OCI-LY1 (cell line): ENCODE data around the gene GRIP1.
A peak's percentile ranks its signal among the peaks of the same experiment; 100 is the strongest.

ENCODE experiments used
- H2AFZ ChIP-seq: fragments of 200-600 bp; sonication (generic), shearing (Covaris generic); 2 replicates; pipeline ENCODE4 v1.6.0; 2014; ENCODE audit warnings: antibody characterized with exemption, mild to moderate bottlenecking, low read length
- H3F3A ChIP-seq: fragments of 200-600 bp; sonication (generic), shearing (Covaris generic); 2 replicates; pipeline ENCODE4 v1.6.0; 2014; ENCODE audit warnings: mild to moderate bottlenecking, antibody characterized with exemption, low read length, moderate library complexity; ENCODE audit not compliant: insufficient read depth
- H3K27ac ChIP-seq: fragments of 200-600 bp; sonication (generic); 2 replicates; pipeline ENCODE4 v1.5.1; 2014; ENCODE audit warnings: low read length, mixed run types, mild to moderate bottlenecking, low read depth; ENCODE audit not compliant: poor library complexity, severe bottlenecking
- H3K27me3 ChIP-seq: fragments of 200-600 bp; sonication (generic); 2 replicates; pipeline ENCODE4 v1.6.0; 2014; ENCODE audit warnings: antibody characterized with exemption, mild to moderate bottlenecking, low read length, moderate library complexity; ENCODE audit not compliant: insufficient read depth
- H3K36me3 ChIP-seq: fragments of 200-600 bp; sonication (generic); 2 replicates; pipeline ENCODE4 v1.6.1; 2014; ENCODE audit warnings: mild to moderate bottlenecking, antibody characterized with exemption, low read length, moderate library complexity, mixed read lengths; ENCODE audit not compliant: insufficient read depth
- H3K4me1 ChIP-seq: fragments of 200-600 bp; sonication (generic); 2 replicates; pipeline ENCODE4 v1.5.1; 2014; ENCODE audit warnings: mild to moderate bottlenecking, low read length, moderate library complexity; ENCODE audit not compliant: insufficient read depth, severe bottlenecking
- H3K4me2 ChIP-seq: fragments of 200-600 bp; sonication (generic), shearing (Covaris generic); 2 replicates; pipeline ENCODE4 v1.6.1; 2014; ENCODE audit warnings: low read length
- H3K4me3 ChIP-seq: fragments of 200-600 bp; sonication (generic); 2 replicates; pipeline ENCODE4 v1.5.1; 2014; ENCODE audit warnings: low read length, low read depth, mild to moderate bottlenecking, mixed read lengths; ENCODE audit not compliant: poor library complexity, severe bottlenecking
- H3K79me2 ChIP-seq: fragments of 200-600 bp; shearing (Covaris generic); 2 replicates; pipeline ENCODE4 v1.6.1; 2016; ENCODE audit warnings: mixed run types, low read length, mixed read lengths; ENCODE audit not compliant: insufficient read depth
- H3K9ac ChIP-seq: fragments of 200-600 bp; sonication (generic), shearing (Covaris generic); 2 replicates; pipeline ENCODE4 v1.6.1; 2014; ENCODE audit warnings: mild to moderate bottlenecking, low read length, mixed read lengths
- H3K9me2 ChIP-seq: fragments of 200-600 bp; sonication (generic), shearing (Covaris generic); 2 replicates; pipeline ENCODE4 v1.6.1; 2014; ENCODE audit warnings: low read depth, mild to moderate bottlenecking, low read length, mixed read lengths
- H3K9me3 ChIP-seq: fragments of 200-600 bp; shearing (Covaris generic); 2 replicates; pipeline ENCODE4 v1.6.1; 2014; ENCODE audit warnings: low read length, mixed read lengths
- H4K20me1 ChIP-seq: fragments of 200-600 bp; sonication (generic), shearing (Covaris generic); 2 replicates; pipeline ENCODE4 v1.6.0; 2016; ENCODE audit warnings: mild to moderate bottlenecking, low read length; ENCODE audit not compliant: insufficient read depth
- EZH2 ChIP-seq: fragments of 200-600 bp; sonication (generic), shearing (Covaris generic); IDR thresholded peaks from 2 replicates; pipeline ENCODE4 v1.8.0; 2017; ENCODE audit warnings: borderline replicate concordance, mixed run types, mild to moderate bottlenecking, antibody characterized with exemption, low read length, moderate library complexity, mixed read lengths
- TF ChIP-seq, protein P1 (sequence below): fragments of 200-600 bp; sonication (generic), shearing (Covaris generic); IDR thresholded peaks from 2 replicates; pipeline ENCODE4 v1.5.1; 2017; ENCODE audit warnings: mild to moderate bottlenecking, antibody characterized with exemption, low read length, moderate library complexity, mixed read lengths

Gene GRIP1

DNA sequence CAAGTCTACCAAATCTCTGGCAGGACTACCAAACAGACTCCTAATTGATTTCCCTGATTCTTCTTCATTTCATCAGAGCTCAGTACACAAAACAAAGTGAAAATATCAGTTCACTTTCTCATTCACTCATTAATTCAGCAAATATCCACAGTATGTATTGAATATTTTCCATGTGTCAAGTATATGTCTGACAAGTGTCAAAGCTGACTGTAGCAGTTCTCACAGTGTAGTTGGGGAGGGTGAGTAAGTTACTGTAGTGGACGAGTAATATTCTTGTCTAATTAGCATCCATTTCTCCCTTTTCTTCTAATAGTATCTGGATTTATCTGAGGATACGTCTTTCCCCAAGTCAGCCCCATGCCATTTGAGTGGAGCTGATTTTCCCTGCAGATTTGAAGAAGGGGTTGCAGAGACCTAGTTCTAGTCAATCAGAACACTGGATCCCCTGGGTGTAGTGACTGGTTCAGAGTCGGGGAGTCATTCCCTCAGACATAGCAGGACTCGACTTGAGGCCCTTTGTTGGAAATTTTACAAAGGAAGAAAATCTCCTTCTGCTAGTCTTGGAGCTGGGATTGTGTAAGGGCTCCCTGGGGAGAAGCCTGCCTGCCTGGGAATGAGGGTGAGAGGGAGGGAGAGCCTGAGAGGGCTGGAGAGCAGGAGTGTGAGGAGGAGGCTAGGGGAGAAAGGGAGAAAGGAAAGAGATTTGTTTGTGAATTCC lies 51.4 kb downstream of the GRIP1 start:
- Histone ChIP-seq H3K9ac (peak overlapping the region; percentile 17; the same call in 1 of the 2 replicates), H3K9me3 (no peaks in the 10 kb centered on the region), H3K4me2 (no peak overlapping the region)

DNA sequence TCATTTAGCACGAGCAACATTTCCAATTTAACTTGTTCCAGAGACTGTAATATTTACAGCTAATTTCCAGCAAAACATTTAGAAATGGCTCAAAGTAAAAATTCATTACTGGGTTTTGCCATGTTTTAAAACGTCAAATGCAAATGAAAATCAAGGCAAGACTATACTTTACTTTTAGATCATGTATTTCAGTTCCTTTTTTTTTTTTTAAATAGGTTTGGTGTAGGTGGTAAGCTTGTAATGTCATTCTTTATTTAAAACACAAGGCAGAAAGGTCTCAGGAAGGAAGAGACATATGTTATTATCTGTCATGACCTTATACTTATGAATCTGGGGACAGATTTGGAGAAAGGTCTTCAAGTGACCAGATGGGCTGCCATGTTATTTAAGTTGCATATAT lies 54.1 kb downstream of the GRIP1 start:
- peak overlapping the region; percentile 15 for H3K4me2 ChIP-seq
- peak overlapping the region; percentile 62 for H3K27ac ChIP-seq
- no peak overlapping the region for H3K4me3 ChIP-seq
- no peak overlapping the region for H2AFZ ChIP-seq
- H3K4me1 ChIP-seq, result peaks cover 71% of the 10 kb centered on the region
- no peaks in the 10 kb centered on the region for H3K9me3 ChIP-seq
- no peaks in the 10 kb centered on the region for H3K27me3 ChIP-seq
- no peaks in the 10 kb centered on the region for H3K36me3 ChIP-seq
- no peaks in the 10 kb centered on the region for H4K20me1 ChIP-seq
- no peaks in the 10 kb centered on the region for H3K79me2 ChIP-seq
- H3K9ac ChIP-seq, result peak overlapping the region; percentile 27; the same call in 1 of the 2 replicates
- H3F3A ChIP-seq, result no peaks in the 10 kb centered on the region; the same call in 1 of the 2 replicates
- TF ChIP-seq EZH2, result no peak
- TF ChIP-seq, protein P1, sequence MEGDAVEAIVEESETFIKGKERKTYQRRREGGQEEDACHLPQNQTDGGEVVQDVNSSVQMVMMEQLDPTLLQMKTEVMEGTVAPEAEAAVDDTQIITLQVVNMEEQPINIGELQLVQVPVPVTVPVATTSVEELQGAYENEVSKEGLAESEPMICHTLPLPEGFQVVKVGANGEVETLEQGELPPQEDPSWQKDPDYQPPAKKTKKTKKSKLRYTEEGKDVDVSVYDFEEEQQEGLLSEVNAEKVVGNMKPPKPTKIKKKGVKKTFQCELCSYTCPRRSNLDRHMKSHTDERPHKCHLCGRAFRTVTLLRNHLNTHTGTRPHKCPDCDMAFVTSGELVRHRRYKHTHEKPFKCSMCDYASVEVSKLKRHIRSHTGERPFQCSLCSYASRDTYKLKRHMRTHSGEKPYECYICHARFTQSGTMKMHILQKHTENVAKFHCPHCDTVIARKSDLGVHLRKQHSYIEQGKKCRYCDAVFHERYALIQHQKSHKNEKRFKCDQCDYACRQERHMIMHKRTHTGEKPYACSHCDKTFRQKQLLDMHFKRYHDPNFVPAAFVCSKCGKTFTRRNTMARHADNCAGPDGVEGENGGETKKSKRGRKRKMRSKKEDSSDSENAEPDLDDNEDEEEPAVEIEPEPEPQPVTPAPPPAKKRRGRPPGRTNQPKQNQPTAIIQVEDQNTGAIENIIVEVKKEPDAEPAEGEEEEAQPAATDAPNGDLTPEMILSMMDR, result no peak
- H3K9me2 ChIP-seq, result no peaks in the 10 kb centered on the region

More for the DNA sequence above, 51.4 kb downstream of the GRIP1 start:
- Histone ChIP-seq H3K4me3 (no peak overlapping the region), H3F3A (no peaks in the 10 kb centered on the region; the same call in 1 of the 2 replicates), H4K20me1 (no peaks in the 10 kb centered on the region), H3K4me1 (peaks cover 53% of the 10 kb centered on the region), H3K27ac (peak overlapping the region; percentile 62), H3K27me3 (no peaks in the 10 kb centered on the region), H3K36me3 (no peaks in the 10 kb centered on the region), H2AFZ (no peak overlapping the region), H3K9me2 (no peaks in the 10 kb centered on the region), H3K79me2 (no peaks in the 10 kb centered on the region)
- TF ChIP-seq, protein P1, result no peak
- TF ChIP-seq EZH2, result no peak

DNA sequence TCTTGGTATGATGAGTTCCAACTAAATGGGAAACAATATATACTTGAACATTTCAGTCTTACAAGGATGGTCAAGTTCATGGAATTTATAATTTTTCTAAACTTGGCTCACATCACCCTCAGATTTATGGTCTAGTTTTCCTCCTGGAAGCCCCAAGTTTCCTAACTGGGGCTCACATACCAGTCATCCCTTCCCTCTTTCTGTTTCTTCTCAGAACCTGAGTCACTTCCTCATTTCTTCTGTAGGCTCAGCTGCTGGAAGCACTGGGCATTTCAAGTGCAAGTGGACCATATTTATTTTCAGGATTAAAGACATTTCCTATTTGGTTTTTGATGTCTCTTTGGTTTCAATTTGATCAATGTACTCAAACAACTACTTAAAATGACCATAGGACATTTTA lies 55.4 kb downstream of the GRIP1 start:
- no peaks in the 10 kb centered on the region for H3K27me3 ChIP-seq
- H3K36me3 ChIP-seq, result no peaks in the 10 kb centered on the region
- no peaks in the 10 kb centered on the region for H3K79me2 ChIP-seq
- H3K4me3 ChIP-seq, result no peak overlapping the region
- no peak overlapping the region for H3K9ac ChIP-seq
- H3K4me1 ChIP-seq, result peaks cover 84% of the 10 kb centered on the region
- H3K9me3 ChIP-seq, result no peaks in the 10 kb centered on the region
- peak overlapping the region; percentile 47 for H3K27ac ChIP-seq
- H3F3A ChIP-seq, result no peaks in the 10 kb centered on the region; the same call in 1 of the 2 replicates
- H3K9me2 ChIP-seq, result no peaks in the 10 kb centered on the region
- no peaks in the 10 kb centered on the region for H4K20me1 ChIP-seq
- H2AFZ ChIP-seq, result no peak overlapping the region
- no peak overlapping the region for H3K4me2 ChIP-seq
- TF ChIP-seq, protein P1, result no peak
- no peak for TF ChIP-seq EZH2
